OCI-LY3 (cell line): ENCODE data around the gene PLCXD1.

ENCODE experiments used
- H2AFZ ChIP-seq: fragments of 200-600, 300-600 bp; shearing (Covaris generic); 2 replicates; pipeline ENCODE4 v1.6.0; 2014; ENCODE audit warnings: antibody characterized with exemption, low read depth, low read length
- H3K27ac ChIP-seq: fragments of 200-600, 300-600 bp; sonication (generic); 2 replicates; pipeline ENCODE4 v1.5.1; 2014; ENCODE audit warnings: mild to moderate bottlenecking, low read length, moderate library complexity, mixed read lengths
- H3K27me3 ChIP-seq: fragments of 200-600, 300-600 bp; sonication (generic); 2 replicates; pipeline ENCODE4 v1.6.1; 2014; ENCODE audit warnings: low read depth, low read length, mixed read lengths
- H3K36me3 ChIP-seq: fragments of 200-600, 300-600 bp; sonication (generic); replicated peaks from 2 replicates; pipeline ENCODE3; 2014; ENCODE audit warnings: low read depth, low read length, mixed read lengths
- H3K4me1 ChIP-seq: fragments of 300-600, 200-600 bp; sonication (generic); 2 replicates; pipeline ENCODE4 v1.6.1; 2014; ENCODE audit warnings: low read length, mixed read lengths
- H3K4me2 ChIP-seq: fragments of 200-600, 300-600 bp; sonication (generic); 2 replicates; pipeline ENCODE4 v1.6.1; 2014; ENCODE audit warnings: low read length, mixed read lengths
- H3K4me3 ChIP-seq: fragments of 300-600, 200-600 bp; sonication (generic); 2 replicates; pipeline ENCODE4 v1.5.1; 2014; ENCODE audit warnings: antibody characterized with exemption, mild to moderate bottlenecking, low read length, moderate library complexity
- H3K79me2 ChIP-seq: fragments of 300-600, 200-600 bp; shearing (Covaris generic); 2 replicates; pipeline ENCODE4 v1.6.1; 2014; ENCODE audit warnings: mild to moderate bottlenecking, low read length, mixed read lengths
- H3K9ac ChIP-seq: fragments of 300-600, 200-600 bp; shearing (Covaris generic); 2 replicates; pipeline ENCODE4 v1.6.0; 2014; ENCODE audit warnings: mild to moderate bottlenecking, low read length, moderate library complexity
- H3K9me3 ChIP-seq: fragments of 200-600, 300-600 bp; shearing (Covaris generic); 2 replicates; pipeline ENCODE4 v1.6.1; 2014; ENCODE audit warnings: low read length, mixed read lengths; ENCODE audit not compliant: insufficient read depth
- H4K20me1 ChIP-seq: fragments of 200-600, 300-600 bp; sonication (generic); 2 replicates; pipeline ENCODE4 v1.6.1; 2016; ENCODE audit warnings: low read length, mixed read lengths; ENCODE audit not compliant: insufficient read depth
- CTCF ChIP-seq: fragments of 200-600, 300-600 bp; sonication (generic); IDR thresholded peaks from 2 replicates; pipeline ENCODE4 v1.5.1; 2014; ENCODE audit warnings: antibody characterized with exemption, low read length, low read depth
- EZH2phosphoT487 ChIP-seq: fragments of 200-600 bp; shearing (Covaris generic); IDR thresholded peaks from 2 replicates; pipeline ENCODE4 v1.6.1; 2018; ENCODE audit warnings: antibody characterized with exemption, mixed run types, low read depth

PLCXD1 gene

DNA sequence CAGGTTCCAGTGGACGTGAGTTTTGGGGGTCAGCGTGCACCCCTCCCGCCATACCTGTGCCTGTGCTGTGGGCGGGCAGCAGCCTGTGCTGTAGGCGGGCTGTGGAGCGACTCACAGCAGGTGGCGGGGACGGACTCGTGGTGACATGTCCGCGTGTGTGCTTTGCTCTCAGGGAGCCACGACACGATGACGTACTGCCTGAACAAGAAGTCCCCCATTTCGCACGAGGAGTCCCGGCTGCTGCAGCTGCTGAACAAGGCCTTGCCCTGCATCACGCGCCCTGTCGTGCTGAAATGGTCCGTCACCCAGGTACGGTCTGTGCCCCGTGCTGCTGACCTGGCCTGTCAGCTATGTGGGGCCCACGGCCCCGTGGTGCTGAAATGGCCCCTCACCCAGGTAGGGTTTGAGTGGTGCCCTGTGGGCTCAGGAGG, 7.4 kb downstream of the PLCXD1 start:
- H3K4me2 ChIP-seq, result no peak overlapping the region
- peaks cover 46% of the 10 kb centered on the region for H3K79me2 ChIP-seq
- no peaks in the 10 kb centered on the region for H3K9me3 ChIP-seq
- no peak overlapping the region for H3K27ac ChIP-seq
- peaks cover 35% of the 10 kb centered on the region for H4K20me1 ChIP-seq
- TF ChIP-seq CTCF (no peak), EZH2phosphoT487 (no peak)
- H3K9ac ChIP-seq, result no peak overlapping the region
- no peak overlapping the region for H2AFZ ChIP-seq
- no peak overlapping the region for H3K4me3 ChIP-seq
- H3K27me3 ChIP-seq, result no peaks in the 10 kb centered on the region
- H3K36me3 ChIP-seq, result peaks cover 75% of the 10 kb centered on the region
- peaks cover 5% of the 10 kb centered on the region; the same call in 1 of the 2 replicates for H3K4me1 ChIP-seq

DNA sequence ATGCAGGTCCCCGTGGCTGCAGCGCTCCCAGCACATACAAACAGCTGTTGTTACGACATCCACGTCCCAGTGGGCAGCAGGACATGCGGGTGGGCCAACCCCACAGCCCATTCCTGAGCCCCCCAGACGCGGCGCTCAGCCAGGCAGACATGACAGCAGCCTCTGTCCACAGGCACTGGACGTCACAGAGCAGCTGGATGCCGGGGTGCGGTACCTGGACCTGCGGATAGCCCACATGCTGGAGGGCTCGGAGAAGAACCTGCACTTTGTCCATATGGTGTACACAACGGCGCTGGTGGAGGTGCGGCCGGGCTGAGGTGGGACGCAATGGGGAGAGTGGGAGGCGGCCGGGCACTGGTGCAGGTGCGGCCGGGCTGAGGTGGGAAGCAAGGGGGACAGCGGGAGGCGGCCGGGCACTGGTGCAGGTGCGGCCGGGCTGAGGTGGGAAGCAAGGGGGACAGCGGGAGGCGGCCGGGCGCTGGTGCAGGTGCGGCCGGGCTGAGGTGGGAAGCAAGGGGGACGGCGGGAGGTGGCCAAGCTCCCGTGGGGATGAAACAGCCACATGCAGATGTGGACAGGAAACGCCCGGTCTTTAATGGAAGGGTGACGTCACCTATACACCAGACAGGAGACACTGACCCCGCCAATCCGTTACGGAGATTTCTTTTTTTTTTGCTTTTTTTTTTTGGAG, 9.4 kb downstream of the PLCXD1 start:
- Histone ChIP-seq H3K4me2 (no peak overlapping the region), H3K27me3 (no peaks in the 10 kb centered on the region), H3K9ac (no peak overlapping the region), H3K79me2 (peaks cover 26% of the 10 kb centered on the region), H3K4me3 (no peak overlapping the region), H3K9me3 (no peaks in the 10 kb centered on the region), H2AFZ (no peak overlapping the region), H3K36me3 (peaks cover 72% of the 10 kb centered on the region), H3K27ac (no peak overlapping the region), H4K20me1 (peaks cover 24% of the 10 kb centered on the region), H3K4me1 (no peaks in the 10 kb centered on the region)
- TF ChIP-seq EZH2phosphoT487 (no peak), CTCF (no peak)

GRCh38 chrX:291411-291901, 10.3 kb downstream of the PLCXD1 start:
- H3K9me3 ChIP-seq, result no peaks in the 10 kb centered on the region
- no peak overlapping the region for H3K9ac ChIP-seq
- H3K4me3 ChIP-seq, result no peak overlapping the region
- no peak for TF ChIP-seq EZH2phosphoT487
- no peak for TF ChIP-seq CTCF
- no peak overlapping the region for H3K27ac ChIP-seq
- H3K36me3 ChIP-seq, result peaks cover 69% of the 10 kb centered on the region
- peaks cover 18% of the 10 kb centered on the region for H3K79me2 ChIP-seq
- no peak overlapping the region for H3K4me2 ChIP-seq
- H2AFZ ChIP-seq, result no peak overlapping the region
- no peaks in the 10 kb centered on the region for H3K4me1 ChIP-seq
- no peaks in the 10 kb centered on the region for H3K27me3 ChIP-seq
- peaks cover 20% of the 10 kb centered on the region for H4K20me1 ChIP-seq

DNA sequence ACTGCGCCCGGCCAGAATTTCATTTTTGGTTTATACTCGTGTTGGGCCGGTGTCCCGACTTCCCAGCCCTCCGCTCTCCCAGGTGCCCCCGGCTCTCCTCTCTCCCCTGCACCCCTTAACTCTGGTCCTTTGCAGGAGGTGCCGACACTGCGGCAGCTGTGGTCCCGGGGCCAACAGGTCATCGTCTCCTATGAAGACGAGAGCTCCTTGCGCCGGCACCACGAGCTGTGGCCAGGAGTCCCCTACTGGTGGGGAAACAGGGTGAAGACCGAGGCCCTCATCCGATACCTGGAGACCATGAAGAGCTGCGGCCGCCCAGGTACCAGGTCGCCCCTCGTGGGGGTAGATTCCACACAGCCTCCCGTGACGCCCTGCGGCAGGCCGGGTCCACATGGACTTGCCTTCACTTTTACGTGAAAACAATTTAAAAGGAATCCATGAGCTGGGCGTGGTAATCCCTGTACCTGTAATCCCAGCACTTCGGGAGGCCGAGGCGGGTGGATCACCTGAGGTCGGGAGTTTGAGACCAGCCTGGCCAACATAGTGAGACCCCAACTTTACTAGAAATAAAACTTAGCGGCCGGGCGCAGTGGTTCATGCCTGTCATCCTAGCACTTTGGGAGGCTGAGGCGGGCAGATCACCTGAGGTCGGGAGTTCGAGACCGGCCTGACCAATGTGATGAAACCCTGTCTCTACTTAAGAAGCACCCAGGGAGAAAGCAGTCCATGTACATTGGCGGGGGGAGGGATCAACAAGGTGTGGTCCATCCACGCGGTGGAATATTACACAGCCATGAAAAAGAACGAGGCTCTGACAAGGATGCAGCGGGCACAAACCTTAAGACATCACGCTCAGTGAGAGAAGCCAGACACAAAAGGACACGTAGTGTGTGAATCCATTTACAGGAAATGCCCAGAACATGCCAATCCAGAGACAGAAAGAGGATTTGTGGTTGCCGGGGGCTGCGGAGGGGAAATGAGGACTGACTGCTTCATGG, 12.0 kb downstream of the PLCXD1 start:
- H3K27ac ChIP-seq, result no peak overlapping the region

More for the DNA sequence above, 12.0 kb downstream of the PLCXD1 start:
- no peak overlapping the region for H3K4me3 ChIP-seq
- H4K20me1 ChIP-seq, result peaks cover 11% of the 10 kb centered on the region
- H3K27me3 ChIP-seq, result no peaks in the 10 kb centered on the region
- no peak overlapping the region for H2AFZ ChIP-seq
- H3K9ac ChIP-seq, result no peak overlapping the region
- H3K4me1 ChIP-seq, result no peaks in the 10 kb centered on the region
- no peak overlapping the region for H3K4me2 ChIP-seq
- peaks cover 7% of the 10 kb centered on the region for H3K79me2 ChIP-seq
- TF ChIP-seq EZH2phosphoT487, result no peak
- H3K9me3 ChIP-seq, result no peaks in the 10 kb centered on the region
- peaks cover 61% of the 10 kb centered on the region for H3K36me3 ChIP-seq
